Stimulated activated CD4-positive, alpha-beta T cell treated with anti-CD3 and anti-CD28 coated beads, Interleukin-15, amount 100 ng/mL, for 48 hours (primary cell): ENCODE data around the gene ACTR3C.

Experiments
- DNase-seq, 2 donors: peaks; one replicate each; pipeline ENCODE4 v3.0.0-alpha.2; 2020; ENCODE audit warnings: low read depth in 2 of 2

ACTR3C gene

DNA sequence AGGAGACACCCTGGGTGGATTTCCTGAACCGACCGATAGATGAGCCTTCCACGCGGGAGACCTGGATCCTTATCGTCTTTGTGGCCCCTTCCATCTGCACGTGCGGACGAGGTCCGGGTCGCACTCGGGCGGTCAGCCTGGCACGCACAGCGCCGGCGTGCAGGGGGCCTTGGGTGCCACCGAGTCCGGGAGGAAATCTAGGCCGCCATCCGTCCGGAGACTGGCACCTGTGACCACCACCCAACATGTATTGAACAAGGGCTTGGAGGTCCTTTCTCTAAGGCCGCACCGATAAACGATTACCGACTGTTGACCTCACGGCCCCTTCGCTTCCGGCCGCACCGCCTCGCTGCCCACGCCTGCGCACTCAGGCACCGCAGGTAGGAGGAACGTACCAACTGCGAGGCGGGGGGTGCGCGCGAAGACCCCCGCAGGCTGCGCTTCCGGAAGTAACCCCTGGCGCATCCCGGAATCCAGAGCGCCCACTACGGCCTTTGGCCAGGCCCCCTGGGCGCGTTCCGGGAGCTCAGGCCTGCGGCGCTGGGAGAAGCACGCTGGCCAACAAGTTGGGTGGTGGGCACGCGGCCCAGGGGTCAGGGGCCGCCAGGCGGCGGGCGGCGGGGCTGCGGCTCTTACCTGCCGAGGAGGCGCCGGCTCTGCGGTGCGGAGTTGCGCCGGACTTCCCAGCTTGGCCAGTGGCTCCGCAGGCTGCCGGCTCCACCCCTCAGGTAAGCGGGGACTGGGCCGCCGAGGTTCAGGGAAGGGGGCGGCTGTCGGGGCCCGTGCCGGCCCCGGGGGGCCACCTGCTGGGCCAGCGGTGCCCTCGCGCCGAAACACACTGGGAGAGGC is at the start of gene ACTR3C, which contains the start of gene LRRC61:
ACTR3C (minus strand) TSS at position 713 of the 849 bp plus-strand sequence. CDS start 28,249 bp downstream, outside the sequence.
LRRC61 (plus strand) TSS at position 523 of the 849 bp plus-strand sequence. CDS start 13,507 bp downstream, outside the sequence.
- peak; percentile 38 to 52 for DNase-seq

DNA sequence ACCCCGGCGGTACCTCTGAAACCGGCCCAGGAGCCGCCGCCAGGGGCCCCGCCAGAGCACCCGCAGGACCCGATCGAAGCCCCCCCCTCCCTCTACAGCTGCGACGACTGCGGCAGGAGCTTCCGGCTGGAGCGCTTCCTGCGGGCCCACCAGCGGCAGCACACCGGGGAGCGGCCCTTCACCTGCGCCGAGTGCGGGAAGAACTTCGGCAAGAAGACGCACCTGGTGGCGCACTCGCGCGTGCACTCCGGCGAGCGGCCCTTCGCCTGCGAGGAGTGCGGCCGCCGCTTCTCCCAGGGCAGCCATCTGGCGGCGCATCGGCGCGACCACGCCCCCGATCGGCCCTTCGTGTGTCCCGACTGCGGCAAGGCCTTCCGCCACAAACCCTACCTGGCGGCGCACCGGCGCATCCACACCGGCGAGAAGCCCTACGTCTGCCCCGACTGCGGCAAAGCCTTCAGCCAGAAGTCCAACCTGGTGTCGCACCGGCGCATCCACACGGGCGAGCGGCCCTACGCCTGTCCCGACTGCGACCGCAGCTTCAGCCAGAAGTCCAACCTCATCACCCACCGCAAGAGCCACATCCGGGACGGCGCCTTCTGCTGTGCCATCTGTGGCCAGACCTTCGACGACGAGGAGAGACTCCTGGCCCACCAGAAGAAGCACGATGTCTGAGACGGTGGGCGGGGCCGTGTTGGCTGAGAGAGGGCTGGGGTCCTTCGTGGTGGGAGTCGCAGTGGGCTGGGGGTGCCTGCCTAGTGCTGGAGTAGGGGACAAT is 49.1 kb upstream of the ACTR3C start:
- no peak for DNase-seq

DNA sequence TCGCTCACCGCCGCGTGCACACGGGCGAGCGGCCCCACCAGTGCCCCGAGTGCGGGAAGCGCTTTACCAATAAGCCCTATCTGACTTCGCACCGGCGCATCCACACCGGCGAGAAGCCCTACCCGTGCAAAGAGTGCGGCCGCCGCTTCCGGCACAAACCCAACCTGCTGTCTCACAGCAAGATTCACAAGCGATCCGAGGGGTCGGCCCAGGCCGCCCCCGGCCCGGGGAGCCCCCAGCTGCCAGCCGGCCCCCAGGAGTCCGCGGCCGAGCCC is 48.6 kb upstream of the ACTR3C start:
- no peak for DNase-seq

DNA sequence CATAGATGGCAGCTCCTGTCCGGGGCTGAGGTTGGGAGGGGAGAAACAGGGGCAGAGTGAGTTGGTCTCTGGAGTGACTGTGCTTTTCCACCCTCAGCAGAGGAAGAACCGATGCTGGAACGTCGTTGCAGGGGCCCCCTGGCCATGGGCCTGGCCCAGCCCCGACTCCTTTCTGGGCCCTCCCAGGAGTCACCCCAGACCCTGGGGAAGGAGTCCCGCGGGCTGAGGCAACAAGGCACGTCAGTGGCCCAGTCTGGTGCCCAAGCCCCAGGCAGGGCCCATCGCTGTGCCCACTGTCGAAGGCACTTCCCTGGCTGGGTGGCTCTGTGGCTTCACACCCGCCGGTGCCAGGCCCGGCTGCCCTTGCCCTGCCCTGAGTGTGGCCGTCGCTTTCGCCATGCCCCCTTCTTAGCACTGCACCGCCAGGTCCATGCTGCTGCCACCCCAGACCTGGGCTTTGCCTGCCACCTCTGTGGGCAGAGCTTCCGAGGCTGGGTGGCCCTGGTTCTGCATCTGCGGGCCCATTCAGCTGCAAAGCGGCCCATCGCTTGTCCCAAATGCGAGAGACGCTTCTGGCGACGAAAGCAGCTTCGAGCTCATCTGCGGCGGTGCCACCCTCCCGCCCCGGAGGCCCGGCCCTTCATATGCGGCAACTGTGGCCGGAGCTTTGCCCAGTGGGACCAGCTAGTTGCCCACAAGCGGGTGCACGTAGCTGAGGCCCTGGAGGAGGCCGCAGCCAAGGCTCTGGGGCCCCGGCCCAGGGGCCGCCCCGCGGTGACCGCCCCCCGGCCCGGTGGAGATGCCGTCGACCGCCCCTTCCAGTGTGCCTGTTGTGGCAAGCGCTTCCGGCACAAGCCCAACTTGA is 48.0 kb upstream of the ACTR3C start:
- no peak for DNase-seq

DNA sequence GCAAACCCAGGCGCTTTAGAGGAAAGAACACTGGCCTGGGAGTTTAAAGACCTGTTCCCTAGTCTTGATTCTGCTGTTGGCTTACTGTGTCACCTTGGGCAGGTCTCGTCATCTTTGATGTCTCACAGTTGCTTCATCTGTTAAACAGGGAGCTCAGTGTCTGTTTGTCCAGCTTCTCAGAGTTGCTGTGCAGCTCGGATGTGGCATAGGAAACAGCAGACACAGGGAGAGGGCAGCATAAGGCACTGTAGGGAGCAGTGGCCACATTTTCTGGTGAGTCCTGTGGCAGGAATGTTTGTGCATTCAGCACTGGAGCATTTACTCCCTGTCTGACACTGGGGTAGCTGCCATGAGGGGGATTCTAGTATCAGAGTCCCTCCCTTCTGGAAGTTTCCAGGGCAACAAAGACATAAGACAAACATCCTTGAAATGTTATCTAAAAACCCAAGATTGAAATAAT is 47.3 kb upstream of the ACTR3C start:
- no peak for DNase-seq

DNA sequence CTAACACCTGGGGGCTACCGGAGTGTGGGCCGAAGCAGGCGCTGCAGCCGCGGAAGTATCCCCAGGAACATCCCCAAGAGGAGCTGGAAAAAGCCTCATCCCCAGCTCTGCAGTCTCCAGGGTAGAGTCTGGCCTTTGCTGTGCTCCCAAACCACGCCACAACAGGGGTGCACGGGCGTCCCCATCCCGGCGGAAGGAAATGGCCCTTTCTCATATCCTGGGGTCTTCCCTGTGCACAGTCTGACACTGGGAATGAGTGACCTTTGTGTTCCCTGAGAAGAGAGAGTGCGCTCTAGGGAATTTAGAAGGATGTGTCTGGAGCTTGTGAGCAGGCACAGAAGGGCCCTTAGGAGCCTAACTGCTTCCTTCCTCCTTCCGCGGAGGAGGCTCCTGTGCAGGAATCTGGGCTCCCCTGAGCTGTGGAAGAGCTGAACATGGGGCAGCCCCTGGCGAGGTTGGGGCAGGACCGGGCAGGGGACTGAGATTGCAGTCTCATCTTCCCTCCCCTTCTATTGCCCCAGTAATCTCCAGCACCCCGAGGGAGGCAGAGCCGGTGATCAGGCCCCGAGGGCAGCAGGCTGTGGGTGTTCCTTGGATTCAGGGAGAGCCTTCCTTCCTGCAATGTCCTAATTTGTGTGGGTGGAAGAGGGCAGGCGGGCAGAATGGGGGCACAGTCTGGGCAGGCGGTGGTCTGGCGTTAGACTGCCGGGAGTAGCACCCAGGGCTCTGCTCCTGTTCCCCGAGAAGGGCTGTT is 46.6 kb upstream of the ACTR3C start:
- DNase-seq: no peak

DNA sequence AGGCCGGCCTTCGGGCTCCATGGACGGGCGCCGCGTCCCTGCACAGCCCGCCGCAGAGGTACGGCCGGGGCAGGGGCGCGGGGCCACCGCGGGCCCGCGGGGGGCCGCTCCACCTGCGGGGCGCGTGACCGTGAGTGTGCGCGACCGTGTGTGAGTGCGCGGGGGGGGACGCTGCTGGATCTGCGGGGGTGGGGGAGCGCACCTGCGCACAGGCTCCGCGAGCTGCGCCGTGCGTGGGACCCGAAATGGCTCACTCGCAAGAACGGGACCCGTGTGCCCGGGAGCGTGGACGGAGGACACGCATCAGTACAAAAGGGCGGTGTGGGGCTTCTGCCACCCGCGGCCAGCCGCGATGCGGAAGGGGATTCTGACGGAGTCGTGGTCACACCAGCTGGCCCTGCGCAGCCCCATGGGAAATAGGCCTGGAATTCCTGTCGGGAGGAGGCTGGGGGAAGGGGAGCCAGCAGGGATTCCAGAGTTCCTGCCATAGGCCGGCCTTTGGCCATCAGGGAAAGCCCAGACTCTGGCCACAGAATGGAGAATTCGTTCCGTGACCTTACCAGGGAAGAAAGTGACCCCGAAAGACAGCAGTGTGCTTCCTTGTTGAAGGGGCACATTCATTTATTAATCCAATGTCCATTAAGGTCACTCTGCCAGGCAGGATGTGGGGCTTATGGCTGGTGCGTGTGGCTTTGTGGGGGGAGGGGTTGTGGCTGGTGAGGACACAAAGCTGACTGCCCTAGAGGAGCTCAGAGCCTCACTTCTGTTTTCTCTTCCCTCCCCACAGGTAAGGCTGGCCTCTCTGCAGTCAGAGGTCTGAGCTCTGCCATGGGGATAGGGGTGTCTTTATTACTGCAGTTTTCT is 45.8 kb upstream of the ACTR3C start:
- DNase-seq: peak in 1 of 2 donors; percentile 30

DNA sequence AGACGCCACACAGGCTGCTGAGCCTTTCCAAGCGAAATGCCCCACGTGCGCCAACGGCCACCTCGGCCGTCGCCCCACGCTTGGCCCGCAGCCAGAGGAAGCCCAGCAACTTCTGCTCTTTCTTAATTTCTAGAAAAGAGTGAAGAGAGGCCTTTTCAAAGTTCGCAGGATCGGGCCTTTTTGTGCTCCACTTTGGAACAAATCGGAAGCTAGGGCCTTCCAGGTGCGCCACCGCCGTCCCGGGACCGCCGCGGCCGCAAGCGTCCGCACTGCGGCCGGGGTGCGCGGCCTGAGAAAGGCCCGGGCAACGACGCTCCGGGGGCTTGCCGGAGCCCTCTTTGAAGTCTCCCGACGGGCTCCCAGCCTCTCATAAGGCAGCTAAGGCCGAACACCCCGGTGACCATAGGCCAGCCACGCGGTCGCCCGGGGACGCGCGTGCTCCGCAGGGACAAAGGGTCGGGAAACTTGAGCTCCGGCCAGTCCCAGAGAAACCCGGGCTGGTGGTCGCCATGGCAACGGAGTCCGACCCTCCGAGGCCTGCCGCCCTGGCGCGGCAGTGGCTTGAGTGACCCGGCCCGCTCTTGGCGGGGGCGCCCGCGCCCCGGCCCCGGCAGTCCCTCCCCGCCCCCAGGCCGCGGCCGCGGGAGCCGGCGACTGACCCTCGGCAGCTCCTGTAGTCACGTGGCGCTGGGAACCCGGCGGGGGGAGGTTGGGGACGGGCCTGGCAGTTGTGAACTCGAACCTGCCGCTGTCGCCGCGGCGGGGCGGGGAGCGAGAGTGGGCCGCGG is 44.9 kb upstream of the ACTR3C start, which contains the start of gene REPIN1:
REPIN1 (plus strand) TSS at position 727 of the 788 bp plus-strand sequence. CDS start 890 bp downstream, outside the sequence.
- peak; percentile 75 to 76 for DNase-seq

DNA sequence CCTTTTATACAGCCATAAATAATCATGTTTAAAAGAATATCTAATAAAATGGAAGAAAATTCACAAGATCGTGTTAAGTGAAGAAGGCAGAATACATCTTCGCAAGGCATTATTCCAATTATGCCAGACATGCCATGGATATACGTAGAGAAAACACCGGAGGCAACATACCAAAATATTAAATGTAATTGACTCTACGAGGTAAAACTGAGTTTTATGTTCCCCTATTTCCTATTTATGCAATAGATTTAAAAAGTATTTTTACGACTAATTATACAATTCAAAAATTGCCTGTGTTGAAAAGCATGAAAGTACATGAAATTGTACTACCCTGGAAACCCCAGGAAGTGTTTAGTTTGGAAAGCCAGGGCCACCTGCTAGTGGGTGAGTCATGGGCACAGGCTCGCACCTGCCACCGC is 44.3 kb upstream of the ACTR3C start:
- DNase-seq: no peak

DNA sequence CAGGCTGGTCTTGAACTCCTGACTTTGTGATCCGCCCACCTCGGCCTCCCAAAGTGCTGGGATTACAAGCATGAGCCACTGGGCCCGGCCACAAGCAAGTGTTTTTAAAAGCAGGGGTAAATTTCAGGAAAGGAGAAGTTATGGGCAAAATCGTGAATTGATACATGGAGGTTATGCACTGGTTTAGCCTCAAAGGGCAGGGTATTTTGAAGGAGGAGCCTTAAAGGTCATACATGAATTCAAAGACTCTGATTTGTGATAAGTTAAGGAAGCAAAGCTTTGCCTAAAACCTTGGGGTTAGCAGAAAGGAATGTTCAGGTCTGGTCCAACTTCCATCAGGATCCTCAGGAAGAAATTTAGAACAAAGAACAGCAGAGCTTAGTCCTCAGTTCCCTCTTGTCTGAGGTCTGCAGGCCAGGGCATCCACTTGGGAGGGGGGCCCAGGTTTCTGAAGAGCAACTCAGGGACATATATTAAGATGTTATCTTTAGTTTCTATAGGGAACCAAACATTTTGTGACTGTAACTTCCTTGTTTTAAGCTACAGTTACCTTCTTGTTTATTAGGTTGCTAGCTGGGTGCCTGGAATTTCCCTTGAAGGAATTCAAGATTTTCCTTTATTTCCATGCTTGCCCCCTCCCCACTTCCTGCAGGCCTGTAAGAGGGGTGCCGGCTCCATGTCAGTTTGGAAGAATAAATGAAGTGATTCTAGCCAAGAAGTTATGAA is 42.5 kb upstream of the ACTR3C start:
- DNase-seq: no peak

DNA sequence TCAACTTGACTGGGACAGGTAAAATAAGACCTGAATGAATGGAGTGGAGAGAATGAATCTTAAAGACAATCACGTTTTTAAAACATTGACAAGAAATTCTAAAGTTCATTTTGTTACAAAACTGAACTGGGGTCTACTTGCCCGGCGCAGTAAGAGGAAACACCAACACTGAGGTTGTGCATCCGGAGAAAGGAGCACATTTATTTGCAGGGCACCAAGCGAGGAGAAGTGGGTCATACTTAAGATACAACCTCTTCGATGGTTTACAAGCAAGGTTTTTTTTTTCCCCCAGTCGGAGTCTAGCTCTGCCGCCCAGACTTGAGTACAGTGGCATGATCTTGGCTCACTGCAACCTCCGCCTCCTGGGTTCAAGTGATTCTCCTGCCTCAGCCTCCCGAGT is 41.8 kb upstream of the ACTR3C start:
- no peak for DNase-seq

DNA sequence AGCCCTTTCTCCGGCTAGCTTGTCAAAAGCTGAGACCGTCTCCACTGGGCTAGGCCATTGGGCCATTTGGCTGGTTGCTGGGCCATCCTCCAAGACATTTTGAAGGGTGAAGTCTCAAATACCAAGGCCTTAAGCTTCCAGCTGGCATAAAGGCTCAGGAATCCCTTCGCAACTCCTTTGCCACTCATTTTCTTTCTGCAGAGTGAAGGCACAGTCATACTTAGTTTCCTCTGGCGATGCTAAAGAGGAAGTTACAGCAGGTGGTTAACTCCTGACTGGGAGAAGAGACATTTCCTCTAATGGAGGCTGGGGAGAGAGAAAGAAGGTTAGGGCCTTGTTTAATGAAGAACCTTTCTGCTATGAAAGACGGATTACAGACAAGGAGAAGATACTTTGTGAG is 40.5 kb upstream of the ACTR3C start:
- DNase-seq: no peak

DNA sequence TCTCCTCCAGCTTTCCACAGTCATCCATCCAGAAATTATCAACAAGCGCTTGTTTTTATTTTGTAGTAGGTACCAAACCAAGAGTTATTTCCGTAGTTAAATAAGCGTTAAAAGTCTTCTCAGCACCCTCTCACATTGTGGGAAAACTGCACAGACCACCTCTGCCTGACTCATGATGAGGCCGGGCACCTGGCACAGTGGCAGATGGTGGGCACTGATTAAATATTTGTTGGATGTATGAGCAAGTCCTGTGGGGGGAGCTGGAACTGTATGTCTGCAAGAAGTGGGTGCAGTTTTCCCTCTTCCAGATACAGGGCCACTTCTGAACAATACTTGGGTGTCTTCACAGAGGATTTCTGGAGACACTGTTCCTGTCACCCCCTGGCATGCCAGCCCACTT is 40.0 kb upstream of the ACTR3C start:
- no peak for DNase-seq

DNA sequence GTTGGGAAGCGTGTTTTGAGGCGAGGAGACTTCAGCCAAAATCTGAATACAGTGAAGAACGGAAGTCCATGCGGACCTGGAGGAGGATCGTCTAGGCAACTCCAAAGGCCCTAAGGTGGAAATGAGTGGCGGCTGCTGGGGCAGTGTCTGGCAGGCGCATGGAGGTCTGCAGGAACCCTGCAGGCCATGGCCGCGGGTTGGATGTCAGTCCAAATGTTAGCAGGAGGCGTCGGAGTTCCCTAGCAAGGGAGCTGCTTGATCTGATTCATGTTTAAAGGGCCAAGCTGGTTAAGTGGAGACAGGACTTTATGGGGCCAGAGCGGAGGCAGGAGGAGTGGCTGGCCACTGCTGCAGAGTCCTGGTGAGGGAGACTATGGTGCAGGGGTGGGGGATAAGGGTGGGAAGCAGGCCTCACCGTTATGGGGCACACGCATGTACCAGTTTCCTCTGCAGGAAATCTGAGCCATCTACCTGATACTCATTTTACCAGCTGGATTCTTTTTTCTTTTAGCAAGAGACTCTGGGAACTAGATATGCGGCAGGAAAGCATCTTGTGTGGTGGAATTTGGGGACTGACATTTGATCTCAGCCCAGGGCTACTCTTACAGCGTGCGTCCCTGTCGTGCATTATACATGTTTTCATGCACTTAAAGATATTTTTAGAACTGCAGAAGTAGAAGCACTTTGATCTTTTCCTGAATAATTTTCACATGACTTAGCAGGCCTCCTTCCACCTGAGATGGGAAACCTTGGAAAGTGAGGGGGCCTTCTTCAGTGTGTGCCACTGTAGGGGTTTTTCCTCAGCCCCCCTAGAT is 38.7 kb upstream of the ACTR3C start:
- no peak for DNase-seq

DNA sequence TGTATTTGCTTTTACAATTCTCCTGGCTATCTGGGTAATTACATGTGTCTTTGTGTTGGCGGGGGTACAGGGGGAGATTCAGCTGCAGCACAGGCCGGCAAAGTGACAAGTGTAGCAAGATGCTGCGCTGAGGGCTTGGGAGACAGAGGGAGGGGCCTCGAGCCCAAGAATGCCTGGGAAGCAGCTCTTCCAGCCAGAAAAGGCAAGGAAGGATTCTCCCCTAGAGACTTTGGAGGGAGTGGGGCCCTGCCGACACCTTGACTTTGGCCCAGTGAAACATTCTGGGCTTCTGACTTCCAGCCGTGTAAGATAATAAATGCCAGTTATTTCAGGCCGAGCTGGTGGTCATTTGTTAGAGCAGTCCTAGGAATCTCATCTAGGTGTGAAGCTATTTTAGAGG is 38.1 kb upstream of the ACTR3C start:
- DNase-seq: no peak

DNA sequence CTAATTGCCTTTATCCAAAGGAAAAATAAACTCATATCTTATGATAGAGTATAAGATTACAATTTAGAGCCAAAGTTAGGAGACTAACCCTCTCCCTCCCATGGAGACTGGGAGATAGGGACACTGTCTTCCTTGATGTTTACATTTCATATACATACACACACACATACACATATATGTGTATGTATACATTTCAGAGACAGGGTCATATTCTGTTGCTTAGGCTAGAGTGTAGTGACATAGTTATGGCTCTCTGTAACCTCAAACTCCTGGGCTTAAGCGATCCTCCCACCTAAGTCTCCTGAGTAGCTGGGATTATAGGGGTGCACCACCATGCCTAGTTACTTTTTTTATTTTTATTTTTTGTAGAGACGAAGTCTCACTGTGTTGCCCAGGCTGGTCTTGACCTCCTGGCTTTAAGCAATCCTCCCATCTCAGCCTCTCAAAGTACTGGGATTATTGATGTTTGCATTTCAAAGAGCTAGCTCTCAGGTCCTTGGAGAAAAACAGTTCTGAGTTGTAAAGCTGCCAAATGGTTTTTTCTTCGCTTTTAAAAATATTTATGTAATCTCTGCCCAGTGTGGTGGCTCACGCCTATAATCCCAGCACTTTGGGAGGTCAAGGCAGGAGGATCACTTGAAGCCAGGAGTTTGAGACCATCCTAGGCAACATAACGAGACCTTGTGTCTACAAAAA is 37.2 kb upstream of the ACTR3C start:
- DNase-seq: no peak
